B cell (primary cell): ENCODE measurements around the gene ACAA2. TPM values are rescaled to one million over a fixed set of nuclear protein-coding genes. Genes with fewer than 3 reads are reported as not detected.
"Not testable (repeated sequence)": the region's sequence is repeated elsewhere in the genome, so short reads cannot be mapped to it uniquely, and the experiment has no call there.

Experiments used
- ATAC-seq: fragments of 200-7000 bp; cut with Tn5 transposase; one replicate; pipeline ENCODE4 v1.10.0; 2021; ENCODE audit warnings: low read depth, mild to moderate bottlenecking, moderate number of reproducible peaks, moderate library complexity
- CTCF ChIA-PET: fragments of 350-600 bp; sonication (Branson Sonifier 250); formaldehyde crosslinking; loops from one replicate; lab custom pipeline; 2021; ENCODE audit warnings: antibody characterized with exemption, inconsistent platforms; lab: Charles Lee
- POLR2A ChIA-PET: fragments of 350-600 bp; sonication (Branson Sonifier 250); formaldehyde crosslinking; loops from one replicate; lab custom pipeline; 2021; ENCODE audit warnings: antibody characterized with exemption; lab: Charles Lee
- DNase-seq: peaks from one replicate; pipeline ENCODE4 v3.0.0; 2013
- H2AFZ ChIP-seq: 2 replicates; pipeline ENCODE4 v1.6.1; 2012; ENCODE audit warnings: mild to moderate bottlenecking, low read depth, low read length; ENCODE audit not compliant: insufficient read depth, poor library complexity, severe bottlenecking
- H3K27ac ChIP-seq, 2 donors: 1 replicate in 1 of 2; 2 replicates in 1 of 2; pipeline ENCODE4 v1.5.1; 2012 to 2013; ENCODE audit warnings: low read length in 2 of 2, mild to moderate bottlenecking in 2 of 2, moderate library complexity in 1 of 2
- H3K27me3 ChIP-seq, 4 experiments: fragments of 200-600 bp in 1 of 4; sonication (generic) in 1 of 4; replicated peaks in 1 of 4; 1 replicate in 2 of 4; 2 replicates in 2 of 4; pipeline versions ENCODE4 v1.6.1 to v1.7.0; 2013 to 2016; ENCODE audit warnings: low read length in 3 of 4, mild to moderate bottlenecking in 2 of 4, mixed read lengths in 1 of 4, moderate library complexity in 1 of 4; ENCODE audit not compliant: insufficient read depth in 4 of 4, control insufficient read depth in 3 of 4; ENCODE audit errors: control extremely low read depth in 1 of 4
- H3K36me3 ChIP-seq, 2 experiments: replicated peaks in 1 of 2; 1 replicate in 1 of 2; 2 replicates in 1 of 2; pipeline versions ENCODE4 v1.6.1 to v1.7.1; 2013; ENCODE audit warnings: low read length in 1 of 2; ENCODE audit not compliant: insufficient read depth in 2 of 2, control insufficient read depth in 1 of 2; ENCODE audit errors: control extremely low read depth in 1 of 2, extremely low read depth in 1 of 2
- H3K4me1 ChIP-seq, 2 donors: fragments of 200-600 bp in 1 of 2; sonication (generic) in 1 of 2; 1 replicate in 1 of 2; 2 replicates in 1 of 2; pipeline versions ENCODE4 v1.5.1 to v1.6.1; 2013 to 2017; ENCODE audit warnings: low read length in 2 of 2; ENCODE audit not compliant: control insufficient read depth in 2 of 2, insufficient read depth in 2 of 2
- H3K4me2 ChIP-seq: replicated peaks from 2 replicates; pipeline ENCODE3; 2012; ENCODE audit warnings: mild to moderate bottlenecking, low read depth, low read length; ENCODE audit not compliant: poor library complexity, severe bottlenecking
- H3K4me3 ChIP-seq, 5 experiments: fragments of 200-600 bp in 1 of 5; sonication (generic) in 1 of 5; 1 replicate in 3 of 5; 2 replicates in 2 of 5; pipeline versions ENCODE4 v1.5.1 to v1.7.0; 2011 to 2016; ENCODE audit warnings: low read length in 4 of 5, mild to moderate bottlenecking in 4 of 5, low read depth in 2 of 5, control low read depth in 1 of 5, moderate library complexity in 1 of 5; ENCODE audit not compliant: insufficient read depth in 1 of 5; ENCODE audit errors: control extremely low read depth in 1 of 5, extremely low read depth in 1 of 5
- H3K79me2 ChIP-seq: fragments of 200-600 bp; sonication (generic); one replicate; pipeline ENCODE4 v1.6.0; 2016; ENCODE audit warnings: low read length; ENCODE audit not compliant: control insufficient read depth, insufficient read depth
- H3K9ac ChIP-seq: fragments of 200-600 bp; sonication (generic); 2 replicates; pipeline ENCODE4 v1.6.1; 2017; ENCODE audit warnings: mild to moderate bottlenecking, low read length, moderate library complexity
- H3K9me3 ChIP-seq, 3 donors: one replicate each; pipeline versions ENCODE4 v1.6.1 to v1.7.1; 2013; ENCODE audit warnings: low read length in 2 of 3; ENCODE audit not compliant: control insufficient read depth in 2 of 3, insufficient read depth in 1 of 3; ENCODE audit errors: control extremely low read depth in 1 of 3
- H4K20me1 ChIP-seq: 2 replicates; pipeline ENCODE4 v1.6.0; 2012; ENCODE audit warnings: mild to moderate bottlenecking, low read length; ENCODE audit not compliant: insufficient read depth, control insufficient read depth, poor library complexity, severe bottlenecking
- H3K27ac Mint-ChIP-seq: one replicate; pipeline ENCODE4 v1.8.0; 2021; ENCODE audit warnings: mixed read lengths
- H3K27me3 Mint-ChIP-seq: one replicate; pipeline ENCODE4 v1.8.0; 2021; ENCODE audit warnings: mixed read lengths
- H3K4me1 Mint-ChIP-seq: one replicate; pipeline ENCODE4 v1.8.0; 2021; ENCODE audit warnings: mixed read lengths
- H3K4me3 Mint-ChIP-seq: one replicate; pipeline ENCODE4 v1.8.0; 2021; ENCODE audit warnings: mixed read lengths
- H3K9me3 Mint-ChIP-seq: one replicate; pipeline ENCODE4 v1.8.0; 2022; ENCODE audit warnings: mixed read lengths; ENCODE audit not compliant: insufficient read depth
- CTCF ChIP-seq: fragments of 200-600 bp; IDR thresholded peaks from one replicate; pipeline ENCODE4 v1.8.0; 2022; ENCODE audit warnings: antibody characterized with exemption, mild to moderate bottlenecking
- EZH2 ChIP-seq: IDR thresholded peaks from 2 replicates; pipeline ENCODE4 v1.6.1; 2012; ENCODE audit warnings: borderline replicate concordance, low read depth, mild to moderate bottlenecking, moderate library complexity, low read length; ENCODE audit not compliant: insufficient read depth, poor library complexity, severe bottlenecking
- WGBS: methylation state at CpG from one replicate; pipeline ENCODE4 v1.1.5; 2013; ENCODE audit warnings: missing lambda C conversion rate; ENCODE audit not compliant: insufficient coverage; 5-methylcytosine and 5-hydroxymethylcytosine counted together
- intact Hi-C: fragments of 100-400 bp; cut with micrococcal nuclease; formaldehyde crosslinking; loops from one replicate; pipeline ENCODE4 v1.10.0; 2022
- polyA plus RNA-seq: library from polyadenylated mRNA; depleted of rRNA; stranded (reverse); fragments of >200 nt; gene quantifications from 2 replicates; pipeline ENCODE4 v1.2.3, GENCODE V29; 2012
- total RNA-seq, 2 donors: library from RNA; stranded (reverse); fragments of 120-200 nt in 1 of 2; gene quantifications; 1 replicate in 1 of 2; 2 replicates in 1 of 2; pipeline versions ENCODE4 v1.2.3 to v1.2.4, GENCODE V29; 2013 to 2022

Gene ACAA2
- total and polyA plus RNA-seq, 2 donors (not counting 1 experiment from before 2014, with no cell fraction given), result 10.6 to 25.0 TPM

- H3K4me2 ChIP-seq, H3K9me3 ChIP-seq, H3K27ac ChIP-seq, intact Hi-C loops, H3K4me3 Mint-ChIP-seq, H3K27me3 Mint-ChIP-seq, H3K27me3 ChIP-seq, H3K4me3 ChIP-seq, H3K4me1 Mint-ChIP-seq, ATAC-seq, H3K36me3 ChIP-seq, H3K79me2 ChIP-seq, H3K9ac ChIP-seq, H3K4me1 ChIP-seq, H3K27ac Mint-ChIP-seq, H2AFZ ChIP-seq, H4K20me1 ChIP-seq, CTCF ChIA-PET, POLR2A ChIA-PET, H3K9me3 Mint-ChIP-seq, DNase-seq: not testable (repeated sequence)
- 98% methylated on average over 16 of the region's 29 CpGs for WGBS
Measured at GRCh38 chr18:49799806-49800205, 13.5 kb downstream of the ACAA2 start.

GRCh38 chr18:49798001-49798400, 15.3 kb downstream of the ACAA2 start:
- ATAC-seq, result no peak
- no peaks in the 10 kb centered on the region for H3K4me1 ChIP-seq

More at GRCh38 chr18:49798001-49798400, 15.3 kb downstream of the ACAA2 start:
- peaks cover 0 to 13% of the 10 kb centered on the region in 2 experiments for H3K36me3 ChIP-seq
- H3K4me2 ChIP-seq, result no peak overlapping the region
- H2AFZ ChIP-seq, result no peak overlapping the region
- H3K9me3 Mint-ChIP-seq, result no peaks in the 10 kb centered on the region
- ChIA-PET CTCF (no interaction called here), POLR2A (no interaction called here)
- no peak for TF ChIP-seq CTCF
- TF ChIP-seq EZH2, result no peak
- H3K27ac ChIP-seq, result no peak overlapping the region
- no peaks in the 10 kb centered on the region for H4K20me1 ChIP-seq
- no CpG with 5 or more reads among the region's 4 CpGs for WGBS
- no peaks in the 10 kb centered on the region for H3K27me3 ChIP-seq
- no peaks in the 10 kb centered on the region for H3K27me3 Mint-ChIP-seq
- intact Hi-C loops, result no loop called here
- no peaks in the 10 kb centered on the region for H3K79me2 ChIP-seq
- H3K4me3 Mint-ChIP-seq, result no peak overlapping the region
- H3K9me3 ChIP-seq, result no peaks in the 10 kb centered on the region
- H3K27ac Mint-ChIP-seq, result no peak overlapping the region
- H3K9ac ChIP-seq, result no peak overlapping the region
- H3K4me3 ChIP-seq, result no peak overlapping the region
- DNase-seq, result no peak
- H3K4me1 Mint-ChIP-seq, result no peaks in the 10 kb centered on the region
